GM18907 (cell line): ENCODE results near the gene TMCC2.
"Not testable (repeated sequence)": the region's sequence is repeated elsewhere in the genome, so short reads cannot be mapped to it uniquely, and the experiment has no call there.

ENCODE experiments used
- ATAC-seq: cut with Tn5 transposase; IDR thresholded peaks from one replicate; pipeline ENCODE4 v1.9.1; 2021; ENCODE audit warnings: mild to moderate bottlenecking, moderate library complexity; ENCODE audit not compliant: unreplicated experiment

Gene TMCC2

GRCh38 chr1:205275916-205276688, 48.4 kb downstream of the TMCC2 start:
- ATAC-seq = no peak

GRCh38 chr1:205276689-205277065, 48.9 kb downstream of the TMCC2 start:
- no peak for ATAC-seq

GRCh38 chr1:205279986-205280385, 52.2 kb downstream of the TMCC2 start:
- no peak for ATAC-seq

GRCh38 chr1:205280666-205281395, 53.1 kb downstream of the TMCC2 start:
- not testable (repeated sequence) for ATAC-seq

GRCh38 chr1:205283270-205284147, 55.8 kb downstream of the TMCC2 start:
- no peak for ATAC-seq

- no peak for ATAC-seq
Observed at GRCh38 chr1:205284420-205285144, 56.8 kb downstream of the TMCC2 start.

- peak; percentile 36 for ATAC-seq
Observed at GRCh38 chr1:205285381-205286101, 57.8 kb downstream of the TMCC2 start.

- peak; percentile 32 for ATAC-seq
Observed at GRCh38 chr1:205286335-205286950, 58.7 kb downstream of the TMCC2 start.

- ATAC-seq = no peak
Observed at GRCh38 chr1:205287076-205287475, 59.3 kb downstream of the TMCC2 start.

- peak; percentile 85 for ATAC-seq
Observed at GRCh38 chr1:205287767-205288559, 60.2 kb downstream of the TMCC2 start.

GRCh38 chr1:205291596-205291995, 63.9 kb downstream of the TMCC2 start:
- no peak for ATAC-seq

GRCh38 chr1:205293350-205294074, 65.8 kb downstream of the TMCC2 start:
- ATAC-seq = no peak

GRCh38 chr1:205294175-205294917, 66.6 kb downstream of the TMCC2 start:
- ATAC-seq = no peak

GRCh38 chr1:205294934-205295333, 67.2 kb downstream of the TMCC2 start:
- no peak for ATAC-seq

- no peak for ATAC-seq
Observed at GRCh38 chr1:205296154-205296553, 68.4 kb downstream of the TMCC2 start.

GRCh38 chr1:205297546-205298177, 69.9 kb downstream of the TMCC2 start:
- ATAC-seq = not testable (repeated sequence)
